Neural cell (in vitro differentiated cells): Measurements from ENCODE around the gene ACTA2.

Source experiments
- EP300 ChIP-seq: fragments of 450-650 bp; conservative IDR thresholded peaks from 2 replicates; pipeline ENCODE4 v1.6.1; 2014; ENCODE audit warnings: antibody characterized with exemption, mild to moderate bottlenecking, moderate library complexity; ENCODE audit not compliant: poor library complexity, severe bottlenecking
- EZH2 ChIP-seq: fragments of 200-600, 300-800 bp; shearing (Covaris generic), sonication (generic); IDR thresholded peaks from 2 replicates; pipeline ENCODE4 v1.6.1; 2014; ENCODE audit warnings: antibody characterized with exemption, low read length, borderline replicate concordance, mild to moderate bottlenecking; ENCODE audit not compliant: insufficient read depth, poor library complexity, severe bottlenecking
- MXI1 ChIP-seq: fragments of 450-650 bp; conservative IDR thresholded peaks from 2 replicates; pipeline ENCODE4 v1.6.1; 2014; ENCODE audit warnings: antibody characterized with exemption, mild to moderate bottlenecking; ENCODE audit not compliant: poor library complexity, severe bottlenecking
- POLR2AphosphoS5 ChIP-seq: IDR thresholded peaks from 2 replicates; pipeline ENCODE4 v1.6.1; 2012
- RAD21 ChIP-seq: fragments of 450-650 bp; conservative IDR thresholded peaks from 2 replicates; pipeline ENCODE4 v1.6.1; 2014; ENCODE audit warnings: antibody characterized with exemption, mild to moderate bottlenecking, moderate library complexity
- SMC3 ChIP-seq: fragments of 450-650 bp; conservative IDR thresholded peaks from 2 replicates; pipeline ENCODE4 v1.6.1; 2014; ENCODE audit warnings: antibody characterized with exemption, mild to moderate bottlenecking, moderate library complexity; ENCODE audit not compliant: poor library complexity
- TF ChIP-seq, protein P1 (sequence below): fragments of 450-650 bp; IDR thresholded peaks from 2 replicates; pipeline ENCODE4 v1.5.1; 2014; ENCODE audit warnings: antibody characterized with exemption, mild to moderate bottlenecking, moderate library complexity; ENCODE audit not compliant: poor library complexity, severe bottlenecking

DNA sequence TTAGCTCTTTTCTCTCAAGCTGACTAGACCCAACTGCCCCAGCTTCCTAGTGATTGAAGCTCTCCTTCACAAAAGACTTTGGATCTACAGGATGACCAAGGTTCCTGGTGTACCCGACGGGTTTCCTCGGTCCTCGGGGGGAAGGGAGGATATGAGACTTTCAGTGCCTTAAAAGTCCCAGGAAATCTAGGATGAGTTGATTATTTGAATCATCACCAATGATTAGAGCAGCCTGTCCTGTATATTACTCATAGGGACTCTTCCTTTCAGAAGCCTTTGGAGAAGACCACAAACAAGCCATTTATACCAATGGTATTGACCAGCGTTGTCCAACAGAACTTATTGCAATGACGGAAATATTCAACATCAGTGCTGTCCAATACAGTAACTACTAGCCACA is 6.1 kb upstream of the ACTA2 start:
- TF ChIP-seq EZH2 = no peak
- TF ChIP-seq, protein P1, sequence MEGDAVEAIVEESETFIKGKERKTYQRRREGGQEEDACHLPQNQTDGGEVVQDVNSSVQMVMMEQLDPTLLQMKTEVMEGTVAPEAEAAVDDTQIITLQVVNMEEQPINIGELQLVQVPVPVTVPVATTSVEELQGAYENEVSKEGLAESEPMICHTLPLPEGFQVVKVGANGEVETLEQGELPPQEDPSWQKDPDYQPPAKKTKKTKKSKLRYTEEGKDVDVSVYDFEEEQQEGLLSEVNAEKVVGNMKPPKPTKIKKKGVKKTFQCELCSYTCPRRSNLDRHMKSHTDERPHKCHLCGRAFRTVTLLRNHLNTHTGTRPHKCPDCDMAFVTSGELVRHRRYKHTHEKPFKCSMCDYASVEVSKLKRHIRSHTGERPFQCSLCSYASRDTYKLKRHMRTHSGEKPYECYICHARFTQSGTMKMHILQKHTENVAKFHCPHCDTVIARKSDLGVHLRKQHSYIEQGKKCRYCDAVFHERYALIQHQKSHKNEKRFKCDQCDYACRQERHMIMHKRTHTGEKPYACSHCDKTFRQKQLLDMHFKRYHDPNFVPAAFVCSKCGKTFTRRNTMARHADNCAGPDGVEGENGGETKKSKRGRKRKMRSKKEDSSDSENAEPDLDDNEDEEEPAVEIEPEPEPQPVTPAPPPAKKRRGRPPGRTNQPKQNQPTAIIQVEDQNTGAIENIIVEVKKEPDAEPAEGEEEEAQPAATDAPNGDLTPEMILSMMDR = no peak
- TF ChIP-seq RAD21 = no peak
- no peak for TF ChIP-seq POLR2AphosphoS5
- TF ChIP-seq MXI1 = no peak
- TF ChIP-seq SMC3 = no peak
- no peak for TF ChIP-seq EP300
